AG09319 (cell line): ENCODE measurements around the gene PRAMEF12.
"Not testable (repeated sequence)": the region's sequence is repeated elsewhere in the genome, so short reads cannot be mapped to it uniquely, and the experiment has no call there.

Source experiments
- DNase-seq: peaks from one replicate; pipeline ENCODE4 v3.0.0-alpha.2; 2010; ENCODE audit warnings: low read depth; ENCODE audit errors: extremely low read depth
- TF ChIP-seq, protein P1 (sequence below): IDR thresholded peaks from 2 replicates; pipeline ENCODE4 v1.5.1; 2011; ENCODE audit warnings: low read depth, mild to moderate bottlenecking, inconsistent platforms, low read length, moderate library complexity

Gene PRAMEF12

DNA sequence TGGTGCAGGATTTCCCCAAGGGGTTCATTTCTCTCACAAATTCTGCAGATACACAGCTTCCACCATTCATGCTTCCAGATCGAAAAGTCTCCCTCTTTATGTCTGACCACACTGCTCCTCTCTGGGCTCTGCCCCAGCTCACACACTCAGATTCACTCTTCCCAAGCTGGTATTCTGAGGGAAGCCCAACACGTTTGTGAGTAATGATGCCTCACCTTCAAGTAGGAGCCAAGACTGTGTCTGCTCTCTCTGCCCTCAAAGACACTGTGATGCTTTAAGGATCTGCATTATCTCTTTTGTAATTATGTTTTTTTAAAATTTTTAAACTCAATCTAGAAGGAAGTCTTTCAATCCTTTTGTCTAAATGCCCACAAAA, 37.9 kb downstream of the PRAMEF12 start:
- no peak for DNase-seq
- TF ChIP-seq, protein P1, sequence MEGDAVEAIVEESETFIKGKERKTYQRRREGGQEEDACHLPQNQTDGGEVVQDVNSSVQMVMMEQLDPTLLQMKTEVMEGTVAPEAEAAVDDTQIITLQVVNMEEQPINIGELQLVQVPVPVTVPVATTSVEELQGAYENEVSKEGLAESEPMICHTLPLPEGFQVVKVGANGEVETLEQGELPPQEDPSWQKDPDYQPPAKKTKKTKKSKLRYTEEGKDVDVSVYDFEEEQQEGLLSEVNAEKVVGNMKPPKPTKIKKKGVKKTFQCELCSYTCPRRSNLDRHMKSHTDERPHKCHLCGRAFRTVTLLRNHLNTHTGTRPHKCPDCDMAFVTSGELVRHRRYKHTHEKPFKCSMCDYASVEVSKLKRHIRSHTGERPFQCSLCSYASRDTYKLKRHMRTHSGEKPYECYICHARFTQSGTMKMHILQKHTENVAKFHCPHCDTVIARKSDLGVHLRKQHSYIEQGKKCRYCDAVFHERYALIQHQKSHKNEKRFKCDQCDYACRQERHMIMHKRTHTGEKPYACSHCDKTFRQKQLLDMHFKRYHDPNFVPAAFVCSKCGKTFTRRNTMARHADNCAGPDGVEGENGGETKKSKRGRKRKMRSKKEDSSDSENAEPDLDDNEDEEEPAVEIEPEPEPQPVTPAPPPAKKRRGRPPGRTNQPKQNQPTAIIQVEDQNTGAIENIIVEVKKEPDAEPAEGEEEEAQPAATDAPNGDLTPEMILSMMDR, result no peak

DNA sequence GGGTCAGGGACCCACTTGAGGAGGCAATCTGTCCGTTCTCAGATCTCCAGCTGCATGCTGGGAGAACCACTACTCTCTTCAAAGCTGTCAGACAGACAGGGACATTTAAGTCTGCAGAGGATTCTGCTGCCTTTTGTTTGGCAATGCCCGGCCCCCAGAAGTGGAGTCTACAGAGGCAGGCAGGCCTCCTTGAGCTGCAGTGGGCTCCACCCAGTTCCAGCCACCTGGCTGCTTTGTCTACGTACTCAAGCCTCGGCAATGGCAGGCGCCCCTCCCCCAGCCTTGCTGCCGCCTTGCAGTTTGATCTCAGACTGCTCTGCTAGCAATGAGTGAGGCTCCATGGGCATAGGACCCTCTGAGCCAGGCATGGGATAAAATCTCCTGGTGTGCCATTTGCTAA, 45.5 kb downstream of the PRAMEF12 start:
- DNase-seq, result not testable (repeated sequence)
